ENCODE measurements around the gene CELA2A.

GRCh38 chr1:15469361-15469760 lies 12.8 kb downstream of the CELA2A start:
- TF ChIP-seq MAX (IDR thresholded peaks at IDR 0.05) (no peak), YY1 (IDR thresholded peaks at IDR 0.05; ENCODE audit: low read depth) (no peak), CEBPB (IDR thresholded peaks at IDR 0.05) (no peak)

Measured in Ishikawa (cell line).